Left kidney (tissue), 8 donors: Measurements from ENCODE around the gene ITGB1. TPM values are rescaled to one million over a fixed set of nuclear protein-coding genes. Genes with fewer than 3 reads are reported as not detected.
"Not testable (repeated sequence)": the region's sequence is repeated elsewhere in the genome, so short reads cannot be mapped to it uniquely, and the experiment has no call there.

Experiments
- DNase-seq: peaks from one replicate; pipeline ENCODE4 v3.0.0-alpha.2; 2013
- long read RNA-seq, 8 donors: transcript quantifications; one replicate each; lab custom pipeline, GENCODE V29; 2026
- polyA plus RNA-seq: library from polyadenylated mRNA; unstranded; fragments of 120-200 nt; gene quantifications from one replicate; pipeline ENCODE4 v1.2.1, GENCODE V29; 2013; ENCODE audit not compliant: insufficient read length

ITGB1 gene
- 623 TPM for polyA plus RNA-seq
- long read RNA-seq, donor 1, transcript ITGB1-201 (16 exons, 3,640 nt), result major isoform, 84 of 285 reads
- long read RNA-seq, donor 1, partial matches to known transcripts, result 199 of 285 reads
- long read RNA-seq, donor 1, other reads (novel, unspliced or antisense), result 0 of 285 reads
- long read RNA-seq, donor 2, transcript ITGB1-201 (16 exons, 3,640 nt), result major isoform, 94 of 210 reads
- long read RNA-seq, donor 2, partial matches to known transcripts, result 115 of 210 reads
- long read RNA-seq, donor 2, other reads (novel, unspliced or antisense), result 0 of 210 reads
- long read RNA-seq, donor 3, transcript ITGB1-201 (16 exons, 3,640 nt), result major isoform, 75 of 187 reads
- long read RNA-seq, donor 3, partial matches to known transcripts, result 109 of 187 reads
- long read RNA-seq, donor 3, other reads (novel, unspliced or antisense), result 0 of 187 reads
- long read RNA-seq, donor 4, partial matches to known transcripts, result 19 of 19 reads
- long read RNA-seq, donor 4, other reads (novel, unspliced or antisense), result 0 of 19 reads
- long read RNA-seq, donor 5, transcript ITGB1-201 (16 exons, 3,640 nt), result major isoform, 118 of 280 reads
- long read RNA-seq, donor 5, partial matches to known transcripts, result 154 of 280 reads
- long read RNA-seq, donor 5, other reads (novel, unspliced or antisense), result 6 of 280 reads
- long read RNA-seq, donor 6, transcript ITGB1-201 (16 exons, 3,640 nt), result major isoform, 68 of 257 reads
- long read RNA-seq, donor 6, partial matches to known transcripts, result 186 of 257 reads
- long read RNA-seq, donor 6, other reads (novel, unspliced or antisense), result 0 of 257 reads
- long read RNA-seq, donor 7, transcript ITGB1-201 (16 exons, 3,640 nt), result major isoform, 98 of 273 reads
- long read RNA-seq, donor 7, partial matches to known transcripts, result 161 of 273 reads
- long read RNA-seq, donor 7, other reads (novel, unspliced or antisense), result 10 of 273 reads
- long read RNA-seq, donor 8, transcript ITGB1-201 (16 exons, 3,640 nt), result major isoform, 45 of 90 reads
- long read RNA-seq, donor 8, partial matches to known transcripts, result 43 of 90 reads
- long read RNA-seq, donor 8, other reads (novel, unspliced or antisense), result 0 of 90 reads

DNA sequence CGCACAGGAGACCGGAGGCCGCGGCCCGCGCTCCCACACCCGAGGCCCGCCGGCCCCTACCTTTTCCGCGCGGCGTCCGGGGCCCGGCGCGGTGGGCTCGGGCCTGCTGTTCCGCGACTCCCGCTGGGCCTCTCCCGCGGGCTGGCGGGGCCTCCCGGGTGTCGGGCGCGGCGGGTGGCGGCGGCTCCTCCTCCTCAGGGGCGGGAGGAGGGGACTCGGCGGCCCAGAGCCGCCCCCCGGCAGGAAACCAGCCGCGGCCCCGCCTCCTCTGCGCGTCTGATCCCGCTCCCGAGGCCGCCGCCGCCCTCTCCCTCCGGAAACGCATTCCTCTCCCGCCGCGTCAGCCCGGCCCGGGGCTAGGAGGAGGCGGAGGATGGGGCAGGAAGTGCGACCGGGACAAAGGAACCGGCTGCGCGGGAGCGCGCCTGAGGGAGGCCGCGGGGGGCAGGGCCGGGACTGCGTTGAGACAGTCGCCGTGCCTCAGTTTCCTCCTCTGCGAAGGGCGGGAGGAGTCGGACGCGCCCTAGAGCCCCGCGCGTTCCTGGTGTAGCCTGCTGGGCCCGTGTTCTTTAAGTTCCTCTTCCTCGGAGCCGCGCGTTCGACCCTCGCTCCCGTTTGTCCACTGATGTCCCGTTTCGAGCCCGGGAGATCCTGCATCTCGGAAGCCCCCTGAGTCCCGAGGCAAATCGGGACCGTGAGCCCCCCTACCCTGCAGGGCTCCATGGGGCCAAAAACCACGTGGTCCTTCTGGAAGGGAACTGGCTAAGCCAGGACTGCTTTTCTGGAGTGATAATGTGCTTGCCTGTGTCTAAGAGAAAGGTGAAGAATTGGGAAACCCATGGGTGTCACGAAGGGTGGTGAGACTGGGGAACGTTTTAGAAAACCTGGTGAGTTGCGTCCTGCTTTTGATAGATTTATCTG, at the start of gene ITGB1:
TSS of gene ITGB1 (minus strand) at position 146 of the 921 bp plus-strand sequence. CDS start 22,672 bp downstream, outside the sequence.
- DNase-seq, result peak; percentile 96

DNA sequence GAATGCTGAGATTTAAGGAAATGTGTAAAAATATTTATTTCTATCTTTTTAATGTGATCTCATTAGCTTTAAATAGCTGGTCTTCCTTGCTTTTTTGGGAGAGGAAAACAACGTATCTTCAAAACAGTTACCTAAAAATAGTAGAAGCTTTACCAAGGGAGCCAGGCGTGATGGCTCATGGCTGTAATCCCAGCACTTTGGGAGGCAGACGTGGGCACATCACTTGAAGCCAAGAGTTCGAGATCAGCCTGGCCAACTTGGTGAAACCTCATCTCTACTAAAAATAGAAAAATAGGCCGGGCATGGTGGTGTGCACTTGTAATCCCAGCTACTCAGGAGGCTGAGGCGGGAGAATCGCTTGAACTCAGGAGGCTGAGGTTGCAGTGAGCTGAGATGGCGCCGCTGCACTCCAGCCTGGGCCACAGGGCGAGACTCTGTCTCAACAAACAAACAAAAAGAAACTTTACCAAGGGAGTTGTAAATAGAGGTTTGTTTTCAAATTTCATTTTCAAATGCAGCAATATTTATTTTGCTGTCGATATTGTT, 48.4 kb upstream of the ITGB1 start:
- no peak for DNase-seq

DNA sequence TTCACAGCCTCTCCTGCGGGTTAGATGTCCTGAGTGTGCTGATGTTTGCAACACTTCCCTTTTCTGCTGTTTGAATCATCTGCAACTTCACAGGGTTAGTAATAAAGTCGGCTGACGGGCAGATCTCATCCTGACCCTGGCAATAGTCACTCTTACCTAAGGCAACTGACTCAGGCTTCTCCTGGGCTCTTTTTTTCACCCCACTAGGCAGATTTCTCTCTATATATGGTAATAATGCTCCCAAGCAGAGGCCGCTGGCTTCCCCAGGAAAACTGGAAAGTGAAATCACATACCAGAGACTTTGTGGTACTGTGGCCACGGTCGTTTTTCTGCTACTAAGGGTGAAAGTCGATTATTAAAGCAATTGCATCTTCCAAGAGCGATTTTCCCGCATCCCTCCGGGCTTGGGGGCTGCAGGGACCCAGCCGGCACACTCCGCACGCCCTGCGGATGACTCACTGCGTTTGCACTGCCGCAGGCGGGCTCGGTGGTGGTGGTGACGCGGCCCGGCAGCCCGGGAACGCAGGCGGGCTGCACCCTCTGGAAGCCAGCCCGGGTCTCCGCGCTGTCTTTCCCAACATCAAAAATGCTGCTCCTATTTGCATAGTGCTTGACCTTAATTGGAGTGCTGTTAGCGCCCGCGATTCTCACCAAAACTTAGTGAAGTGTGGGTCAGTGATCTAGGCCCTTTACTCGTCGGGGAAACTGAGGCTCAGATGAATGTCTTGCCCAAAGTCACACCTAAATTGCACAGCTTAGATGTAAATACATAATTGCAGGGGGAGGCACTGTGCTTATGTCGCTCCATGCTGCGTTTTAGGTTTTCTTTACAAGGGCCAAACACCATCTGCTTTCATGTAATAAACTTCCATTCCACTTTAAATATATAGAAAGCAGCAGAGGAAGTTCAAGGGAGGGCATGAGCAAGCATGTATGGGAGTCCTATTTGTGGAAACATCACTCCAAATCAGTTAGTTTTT, 47.6 kb upstream of the ITGB1 start:
- DNase-seq, result peak; percentile 38

DNA sequence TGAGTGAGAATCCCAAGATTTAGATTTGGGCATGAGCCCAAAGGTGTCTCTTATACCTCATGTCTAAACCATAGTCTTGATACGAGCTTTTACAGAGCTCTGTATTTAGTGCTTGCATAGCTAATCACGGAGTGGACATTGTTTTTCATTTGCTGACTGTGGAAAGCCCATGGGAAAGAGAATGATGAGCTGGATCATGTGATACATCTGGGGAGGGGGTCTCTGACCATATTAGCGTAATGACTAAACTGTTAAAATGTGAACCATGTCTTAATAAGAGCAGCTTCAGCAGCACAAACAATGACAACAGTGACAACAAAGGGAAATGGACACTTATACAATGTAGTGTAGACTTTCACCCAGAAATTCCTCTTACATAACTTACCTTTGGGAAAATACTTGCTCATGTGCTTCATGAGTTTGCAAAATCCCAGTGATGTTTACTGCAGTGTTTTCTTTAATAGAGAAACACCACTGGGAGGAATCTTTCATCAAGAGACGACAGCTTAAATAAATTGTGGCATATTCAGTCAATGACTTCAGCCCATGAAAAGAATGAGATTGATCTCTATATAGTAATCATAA, 44.0 kb upstream of the ITGB1 start:
- DNase-seq, result no peak

DNA sequence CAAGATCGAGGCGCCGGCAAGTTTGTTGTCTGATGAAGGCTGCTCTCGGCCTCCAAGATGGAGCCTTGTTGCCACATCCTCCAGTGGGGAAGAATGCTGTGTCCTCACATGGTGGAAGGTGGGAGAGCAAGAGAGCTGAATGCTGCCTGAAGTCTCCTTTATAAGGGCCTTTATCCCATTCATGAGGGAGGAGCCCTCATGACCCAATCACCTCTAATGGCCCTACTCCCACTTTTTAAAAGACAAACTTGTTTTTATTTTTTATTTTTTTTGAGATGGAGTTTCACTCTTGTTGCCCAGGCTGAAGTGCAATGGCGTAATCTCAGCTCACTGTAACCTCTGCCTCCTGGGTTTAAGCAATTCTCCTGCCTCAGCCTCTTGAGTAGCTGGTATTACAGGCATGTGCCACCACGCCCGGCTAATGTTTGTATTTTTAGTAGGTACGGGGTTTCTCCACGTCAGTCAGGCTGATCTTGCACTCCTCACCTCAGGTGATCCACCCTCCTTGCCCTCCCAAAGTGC, 40.1 kb upstream of the ITGB1 start:
- not testable (repeated sequence) for DNase-seq

DNA sequence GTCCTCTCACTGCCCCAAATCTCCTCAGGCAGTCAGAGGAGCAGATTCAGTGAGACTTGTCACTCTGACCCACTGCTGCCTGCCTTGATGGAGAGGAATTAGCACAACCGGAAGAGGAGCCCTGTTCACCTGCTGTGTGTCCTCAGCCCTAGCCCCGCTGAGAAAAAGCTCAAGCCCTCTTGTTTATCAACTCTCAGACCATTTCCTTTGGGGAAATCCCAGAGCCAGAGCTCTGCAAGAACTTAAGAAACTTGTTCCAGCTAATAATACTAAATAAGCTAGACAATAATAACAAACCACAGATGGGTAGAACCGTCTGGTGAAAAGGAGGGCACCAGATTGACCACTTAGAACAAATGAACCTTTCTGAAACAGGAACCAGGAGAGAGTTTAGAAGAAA, 37.7 kb upstream of the ITGB1 start:
- no peak for DNase-seq

DNA sequence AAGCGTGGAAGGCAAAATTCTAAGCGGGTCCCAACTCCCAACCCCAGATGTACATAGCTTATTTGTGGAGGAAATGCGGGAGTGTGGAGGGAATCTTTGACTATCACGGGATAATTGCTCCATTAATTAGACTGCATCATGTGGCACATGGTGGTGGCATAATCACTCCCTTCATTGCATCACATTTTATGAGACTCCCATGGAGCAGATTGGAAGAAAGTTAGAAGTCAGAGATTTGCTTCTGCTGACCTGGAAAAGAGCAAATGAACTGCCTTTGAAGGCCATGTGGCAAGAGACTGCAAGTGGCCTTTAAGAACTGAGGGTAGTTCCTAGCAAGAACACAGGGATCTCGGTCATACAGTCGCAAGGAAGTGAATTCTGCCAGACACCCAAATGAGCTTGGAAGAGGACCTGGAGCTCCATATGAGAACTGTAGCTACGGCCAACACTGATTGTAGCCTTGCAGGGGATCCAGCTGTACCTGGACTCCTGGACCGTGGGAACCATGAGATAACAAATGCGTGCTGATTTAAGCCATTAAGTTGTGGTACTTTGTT, 37.1 kb upstream of the ITGB1 start:
- no peak for DNase-seq

DNA sequence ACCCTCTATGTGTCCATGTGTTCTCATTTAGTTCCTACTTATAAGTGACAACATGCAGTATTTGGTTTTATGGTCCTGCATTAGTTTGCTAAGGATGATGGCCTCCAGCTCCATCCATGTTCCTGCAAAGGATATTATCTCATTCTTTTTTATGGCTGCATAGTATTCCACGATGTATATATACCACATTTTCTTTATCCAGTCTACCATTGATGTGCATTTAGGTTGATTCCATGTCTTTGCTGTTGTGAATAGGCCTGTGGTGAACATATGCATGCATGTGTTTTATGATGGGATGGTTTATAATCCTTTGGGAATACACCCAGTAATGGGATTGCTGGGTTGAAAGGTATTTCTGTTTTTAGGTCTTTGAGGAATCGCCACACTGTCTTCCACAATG, 36.6 kb upstream of the ITGB1 start:
- DNase-seq, result not testable (repeated sequence)

DNA sequence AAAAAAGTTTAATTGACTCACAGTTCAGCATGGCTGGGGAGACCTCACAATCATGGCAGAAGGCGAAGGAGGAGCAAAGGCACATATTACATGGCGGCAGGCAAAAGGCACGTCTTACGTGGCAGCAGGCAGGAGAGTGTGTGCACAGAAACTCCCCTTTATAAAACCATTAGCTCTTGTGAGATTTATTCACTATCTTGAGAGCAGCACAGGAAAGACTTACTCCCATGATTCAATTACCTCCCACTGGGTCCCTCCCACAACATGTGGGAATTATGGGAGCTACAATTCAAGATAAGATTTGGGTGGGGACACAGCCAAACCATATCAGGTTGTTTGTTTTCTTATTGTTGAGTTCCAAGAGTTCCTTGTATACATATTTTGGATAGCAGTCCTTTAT, 34.3 kb upstream of the ITGB1 start:
- not testable (repeated sequence) for DNase-seq

DNA sequence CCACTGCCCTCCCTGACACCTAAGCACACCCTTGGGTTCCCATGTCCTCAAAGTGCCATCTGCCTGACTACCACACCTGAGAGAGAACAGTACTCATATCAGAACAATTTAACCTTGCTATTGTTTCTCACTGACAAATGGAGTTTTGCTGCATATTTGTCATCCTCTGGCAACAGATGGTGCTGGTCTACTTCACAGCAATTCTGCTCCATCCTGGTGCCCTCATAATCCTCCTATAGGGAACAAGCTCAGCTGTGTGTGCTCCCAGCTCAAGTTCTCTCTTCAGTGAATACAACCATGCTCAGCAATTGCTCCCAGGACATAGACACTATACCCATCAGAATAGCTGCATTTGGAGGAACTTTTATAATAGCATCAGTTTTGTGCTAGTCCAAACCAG, 32.8 kb upstream of the ITGB1 start:
- DNase-seq, result no peak

DNA sequence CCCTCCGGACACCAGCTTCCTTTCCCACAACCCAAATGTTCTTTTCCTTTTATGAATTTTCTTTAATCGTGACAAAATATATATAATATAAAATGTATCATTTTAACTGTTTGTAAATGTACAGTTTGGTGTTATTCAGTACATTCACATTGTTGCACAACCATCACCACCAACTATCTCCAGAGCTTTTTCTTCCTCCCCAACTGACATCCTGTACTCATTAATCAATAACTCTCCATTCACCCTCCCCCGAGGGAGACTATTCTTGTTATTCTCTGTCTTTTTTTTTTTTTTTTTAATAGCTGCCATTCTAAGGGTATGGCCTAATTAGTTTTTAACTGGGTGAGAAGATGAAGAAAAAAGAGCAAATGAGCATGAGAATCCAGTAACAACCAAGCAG, 30.6 kb upstream of the ITGB1 start:
- DNase-seq, result no peak

DNA sequence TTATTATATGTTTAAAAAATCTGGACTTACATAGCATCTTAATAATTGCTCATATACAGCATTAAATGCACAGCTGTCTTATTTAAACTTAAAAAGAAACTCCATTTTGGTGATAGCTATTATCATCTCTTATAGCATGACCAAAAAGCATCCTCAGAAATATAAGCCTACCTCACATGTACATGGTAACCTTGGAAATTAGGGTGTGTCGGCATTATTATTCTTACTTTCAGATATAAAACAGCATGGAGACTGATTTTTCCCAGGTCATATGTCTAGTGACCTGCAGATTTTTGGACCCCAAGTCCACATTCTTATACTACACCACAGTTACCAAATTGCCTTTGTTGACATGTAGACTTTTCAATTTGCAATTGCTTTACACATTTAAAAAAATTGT, 29.1 kb upstream of the ITGB1 start:
- no peak for DNase-seq

DNA sequence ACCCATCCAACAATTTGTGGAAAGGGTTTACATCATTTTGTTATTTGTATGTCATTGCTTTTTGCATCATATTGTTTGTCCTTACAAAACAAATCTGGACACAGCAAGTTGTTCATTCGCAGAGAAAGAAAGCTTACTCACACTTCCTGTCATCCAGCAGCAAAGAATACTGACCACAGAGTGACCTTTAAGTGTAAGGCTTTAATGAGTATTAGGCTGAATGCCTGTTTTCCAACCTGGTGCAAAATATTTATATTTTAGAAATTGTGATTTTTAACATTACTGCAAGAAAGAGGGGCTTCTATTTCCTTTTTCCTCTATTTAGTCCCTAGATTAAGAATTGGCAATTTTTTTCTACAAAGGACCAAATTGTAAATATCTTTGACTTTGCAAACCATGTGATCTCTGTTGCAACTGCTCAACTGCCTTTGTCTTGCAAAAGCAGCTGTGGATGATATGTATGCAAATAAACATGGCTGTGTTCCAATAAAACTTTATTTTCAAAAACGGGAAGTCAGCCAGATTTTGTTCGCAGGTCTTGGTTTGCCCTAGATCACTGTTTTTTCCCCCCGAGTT, 27.8 kb upstream of the ITGB1 start:
- no peak for DNase-seq

DNA sequence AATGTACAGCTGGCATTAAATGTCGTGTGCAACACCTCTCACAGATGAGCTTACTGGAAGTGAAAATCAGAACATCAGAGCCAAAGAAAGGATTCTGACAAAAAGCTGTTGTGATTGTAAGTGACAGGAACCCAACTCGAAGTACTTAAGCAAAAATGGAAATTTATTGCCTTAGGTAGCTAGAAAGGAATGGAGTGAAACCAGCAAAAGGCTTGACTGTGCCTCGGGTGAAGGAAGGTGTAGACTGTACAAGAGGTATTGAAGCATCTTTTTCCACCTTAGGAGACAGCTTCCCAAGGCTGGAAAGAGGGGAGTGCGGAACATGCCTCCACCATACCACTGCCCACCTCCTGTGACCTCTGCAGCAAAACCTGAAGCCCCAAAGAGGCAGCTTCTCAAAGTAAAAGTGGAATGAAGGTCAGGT, 27.3 kb upstream of the ITGB1 start:
- DNase-seq, result no peak

DNA sequence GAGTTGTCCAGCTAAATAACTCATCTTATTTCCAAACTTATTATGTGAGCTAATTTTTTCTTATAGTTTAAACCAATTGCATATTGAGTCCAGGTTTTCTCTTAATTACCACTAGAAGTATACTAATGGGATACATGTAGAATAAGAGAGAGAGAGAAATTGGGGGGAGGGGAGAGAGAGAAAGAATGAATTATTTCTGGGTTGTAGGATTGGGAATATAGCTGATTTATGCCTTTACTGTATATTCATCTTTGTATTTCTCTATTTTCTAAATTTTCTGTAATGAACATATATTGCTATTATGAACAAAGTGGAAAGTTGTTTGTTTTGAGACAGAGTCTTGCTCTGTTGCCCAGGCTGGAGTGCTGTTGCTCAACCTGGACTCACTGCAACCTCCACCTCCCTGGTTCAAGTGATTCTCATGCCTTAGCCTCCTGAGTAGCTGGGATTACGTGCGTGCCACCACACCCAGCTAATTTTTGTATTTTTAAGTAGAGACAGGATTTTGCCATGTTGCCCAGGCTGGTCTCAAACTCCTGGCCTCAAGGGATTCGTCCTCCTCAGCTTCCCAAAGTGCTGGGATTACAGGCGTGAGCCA, 26.1 kb upstream of the ITGB1 start:
- DNase-seq, result no peak

DNA sequence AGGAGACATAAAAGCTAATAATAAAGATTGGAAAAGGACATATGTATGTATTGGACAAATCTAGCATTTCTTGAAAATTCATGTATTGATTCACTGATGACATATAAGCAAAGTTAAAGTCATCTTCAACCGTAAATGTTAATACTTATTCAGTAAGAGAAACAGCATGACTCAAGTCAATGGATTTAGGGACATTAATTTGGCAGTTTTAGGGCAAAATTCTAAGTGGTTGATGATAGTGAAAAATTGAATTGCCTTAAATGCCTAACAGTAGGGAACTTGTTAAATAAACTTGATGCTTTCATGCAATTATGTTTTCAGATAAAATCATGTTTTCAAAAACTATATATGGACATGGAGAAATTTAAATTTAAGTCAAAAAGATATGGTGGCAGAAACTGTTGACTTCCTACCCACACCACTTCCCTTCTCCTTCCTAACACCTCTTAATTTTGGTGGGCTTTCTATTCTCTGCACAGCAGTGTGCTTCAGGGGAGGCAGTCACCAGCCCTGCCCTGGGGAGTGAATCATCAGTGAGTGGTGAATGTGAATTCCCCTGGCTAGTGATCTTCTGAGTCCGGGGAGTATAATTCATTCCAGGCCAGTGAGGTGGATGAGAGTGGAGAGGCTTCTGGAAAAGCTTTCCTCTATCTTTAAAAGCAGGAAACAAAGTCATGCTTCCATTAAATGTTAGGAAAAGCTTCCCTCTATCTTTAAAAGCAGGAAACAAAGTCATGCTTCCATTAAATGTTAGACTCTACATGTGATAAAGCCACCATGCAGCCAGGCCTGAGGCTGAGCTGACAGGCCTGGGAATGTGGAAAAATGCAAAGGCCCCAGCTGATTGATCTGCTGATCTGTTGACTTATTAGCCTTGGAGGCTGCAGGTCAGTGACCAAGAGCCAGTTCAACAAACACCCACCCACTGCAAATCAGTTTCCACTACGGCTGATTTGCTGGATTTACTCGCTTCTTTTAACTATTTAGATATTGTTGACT, 25.2 kb upstream of the ITGB1 start:
- no peak for DNase-seq

DNA sequence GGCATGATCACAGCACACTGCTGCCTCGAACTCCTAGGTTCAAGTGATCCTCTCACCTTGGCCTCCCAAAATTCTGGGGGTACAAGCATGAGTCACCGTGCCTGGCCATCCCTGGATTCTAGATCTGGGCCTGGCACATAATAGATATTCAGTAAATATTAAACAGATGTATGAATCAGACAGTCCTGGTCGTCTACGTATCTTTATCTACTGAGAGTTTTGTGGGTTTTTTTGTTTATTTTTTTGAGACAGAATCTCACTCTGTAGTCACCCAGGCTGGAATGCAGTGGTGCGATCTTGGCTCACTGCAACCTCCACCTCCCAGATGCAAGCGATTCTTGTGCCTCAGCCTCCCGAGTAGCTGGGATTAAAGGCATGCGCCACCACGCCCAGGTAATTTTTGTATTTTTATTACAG, 24.3 kb upstream of the ITGB1 start:
- no peak for DNase-seq
